Globus pallidus (tissue), 1 donor: ENCODE measurements around the gene PTPN1.
"Not testable (repeated sequence)": the region's sequence is repeated elsewhere in the genome, so short reads cannot be mapped to it uniquely, and the experiment has no call there.

Source experiments
- DNase-seq: peaks from one replicate; pipeline ENCODE4 v3.0.0-alpha.2; 2015; ENCODE audit warnings: low spot score

Gene PTPN1

GRCh38 chr20:50557549-50558134, 47.5 kb downstream of the PTPN1 start:
- no peak for DNase-seq

- DNase-seq, result no peak
Measured at GRCh38 chr20:50558483-50558925, 48.3 kb downstream of the PTPN1 start.

- no peak for DNase-seq
Measured at GRCh38 chr20:50559149-50559548, 49.0 kb downstream of the PTPN1 start.

GRCh38 chr20:50559856-50560638, 49.9 kb downstream of the PTPN1 start:
- DNase-seq, result no peak

- no peak for DNase-seq
Measured at GRCh38 chr20:50560867-50561266, 50.7 kb downstream of the PTPN1 start.

- DNase-seq, result no peak
Measured at GRCh38 chr20:50561379-50562078, 51.3 kb downstream of the PTPN1 start.

GRCh38 chr20:50562262-50562701, 52.1 kb downstream of the PTPN1 start:
- no peak for DNase-seq

GRCh38 chr20:50563133-50563944, 53.2 kb downstream of the PTPN1 start:
- no peak for DNase-seq

- no peak for DNase-seq
Measured at GRCh38 chr20:50565383-50565782, 55.2 kb downstream of the PTPN1 start.

- DNase-seq, result no peak
Measured at GRCh38 chr20:50565871-50566270, 55.7 kb downstream of the PTPN1 start.

GRCh38 chr20:50567860-50568548, 57.8 kb downstream of the PTPN1 start:
- no peak for DNase-seq

GRCh38 chr20:50568549-50568942, 58.4 kb downstream of the PTPN1 start:
- DNase-seq, result no peak

GRCh38 chr20:50569487-50569863, 59.3 kb downstream of the PTPN1 start:
- not testable (repeated sequence) for DNase-seq

- DNase-seq, result no peak
Measured at GRCh38 chr20:50569864-50570836, 60.0 kb downstream of the PTPN1 start.

GRCh38 chr20:50571466-50571865, 61.3 kb downstream of the PTPN1 start:
- DNase-seq, result no peak

GRCh38 chr20:50572938-50573777, 63.0 kb downstream of the PTPN1 start:
- DNase-seq, result peak; percentile 52

GRCh38 chr20:50574108-50574507, 63.9 kb downstream of the PTPN1 start:
- DNase-seq, result no peak

- no peak for DNase-seq
Measured at GRCh38 chr20:50574586-50574985, 64.4 kb downstream of the PTPN1 start.
